ENCODE results near the gene RXRB.

- TF ChIP-seq YY1 (IDR thresholded peaks at IDR 0.05; ENCODE audit: insufficient read depth, insufficient read length), result no peak
- TF ChIP-seq ZNF274 (IDR thresholded peaks at IDR 0.05; ENCODE audit: low read depth, low read length), result no peak
- TF ChIP-seq SUZ12 (IDR thresholded peaks at IDR 0.05; ENCODE audit: extremely low read depth, insufficient read depth, insufficient read length), result no peak
Observed at GRCh38 chr6:33191383-33192104, 8.9 kb downstream of the RXRB start.

All from NT2/D1 (cell line).